T47D (cell line): ENCODE results near the gene SLAMF1.

Experiments
- DNase-seq, 2 experiments: peaks; one replicate each; pipeline versions ENCODE4 v3.0.0 to v3.0.0-alpha.2; 2011 to 2012; ENCODE audit warnings: low read depth in 1 of 2, low spot score in 1 of 2
- JUND ChIP-seq: IDR thresholded peaks from 2 replicates; pipeline ENCODE4 v1.6.1; 2012; ENCODE audit warnings: low read depth
- in situ Hi-C: cut with HindIII; loops from 2 replicates; pipeline ENCODE4 v1.10.0; 2016; ENCODE audit warnings: low sequenced_read_pairs, low pct_unique_long_range_greater_than_20kb

Gene SLAMF1

GRCh38 chr1:160641323-160642280, 5.2 kb downstream of the SLAMF1 start:
- in situ Hi-C loops, result no loop called here
- no peak for DNase-seq
- TF ChIP-seq JUND, result no peak

DNA sequence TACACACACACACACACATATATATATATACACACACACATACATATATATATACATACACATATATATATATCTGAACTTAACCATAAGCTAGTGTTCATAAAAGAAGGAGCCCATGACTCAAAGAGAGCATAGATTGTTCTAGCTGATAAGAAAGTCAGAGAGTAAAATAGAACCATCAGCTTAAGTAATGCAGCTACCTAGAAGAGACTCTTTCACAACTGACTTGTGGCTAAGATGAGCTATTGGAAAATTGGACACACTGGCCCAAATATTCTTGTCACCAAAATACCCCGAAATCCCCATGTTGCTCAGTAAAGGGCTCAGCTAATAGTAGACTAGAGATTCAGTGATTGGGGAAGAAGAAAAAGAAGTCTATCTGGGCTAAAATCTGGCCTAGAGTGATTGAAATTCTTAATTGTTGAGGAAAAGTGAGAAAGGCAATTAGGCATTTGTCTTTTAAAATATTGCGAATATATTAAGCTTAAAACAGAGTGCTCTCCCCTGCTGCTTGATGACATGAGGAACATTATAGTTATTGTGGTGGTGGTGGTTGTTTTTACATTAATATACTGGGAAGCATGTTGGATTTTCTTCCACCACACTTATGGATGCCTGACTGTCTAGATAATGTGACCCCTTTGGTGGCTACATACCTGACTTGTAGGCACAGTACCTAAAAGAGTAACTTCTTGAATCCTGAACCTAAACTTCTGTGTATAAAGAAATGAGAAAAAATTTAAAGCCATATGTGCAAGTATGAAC, 6.3 kb downstream of the SLAMF1 start:
- DNase-seq, result no peak
- TF ChIP-seq JUND, result no peak
- in situ Hi-C loops, result no loop called here

DNA sequence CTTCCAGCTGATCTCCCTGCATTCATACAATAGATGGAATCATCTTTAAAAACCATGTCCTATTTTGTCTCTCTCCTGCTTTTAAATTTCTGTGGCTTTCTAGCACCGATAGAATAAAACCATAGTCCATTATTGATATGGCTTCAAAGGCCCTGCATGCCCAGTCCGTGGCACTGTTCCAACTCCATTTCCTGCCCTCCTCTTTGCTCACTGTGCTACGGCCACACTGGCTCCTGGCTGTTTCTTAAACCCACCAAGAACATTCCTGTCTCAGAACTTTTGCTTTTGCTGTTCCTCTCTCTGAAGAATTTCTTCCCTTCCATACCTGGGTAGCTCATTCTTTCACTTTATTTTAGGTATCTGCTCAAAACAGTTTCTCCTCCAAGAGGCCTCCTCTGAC, 7.2 kb downstream of the SLAMF1 start:
- no peak for TF ChIP-seq JUND
- in situ Hi-C loops, result no loop called here
- DNase-seq, result no peak

DNA sequence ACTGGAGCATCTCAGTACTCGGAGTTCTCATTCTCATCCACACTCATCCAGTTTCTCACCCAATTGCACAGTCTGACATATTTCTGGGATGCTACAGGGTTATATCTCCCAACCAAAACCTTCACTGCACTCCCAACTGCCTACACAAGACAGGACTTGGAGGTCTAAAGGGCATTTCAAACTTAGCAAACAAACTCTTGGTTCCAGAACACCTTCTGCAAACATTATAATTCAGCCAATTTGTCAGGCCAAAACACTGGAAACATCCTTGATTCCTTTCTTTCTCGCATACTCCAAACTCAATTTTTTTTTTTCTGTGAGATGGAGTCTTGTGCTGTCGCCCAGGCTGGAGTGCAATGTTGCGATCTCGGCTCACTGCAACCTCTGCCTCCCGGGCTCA, 7.9 kb downstream of the SLAMF1 start:
- no peak for DNase-seq
- no peak for TF ChIP-seq JUND
- in situ Hi-C loops, result no loop called here

DNA sequence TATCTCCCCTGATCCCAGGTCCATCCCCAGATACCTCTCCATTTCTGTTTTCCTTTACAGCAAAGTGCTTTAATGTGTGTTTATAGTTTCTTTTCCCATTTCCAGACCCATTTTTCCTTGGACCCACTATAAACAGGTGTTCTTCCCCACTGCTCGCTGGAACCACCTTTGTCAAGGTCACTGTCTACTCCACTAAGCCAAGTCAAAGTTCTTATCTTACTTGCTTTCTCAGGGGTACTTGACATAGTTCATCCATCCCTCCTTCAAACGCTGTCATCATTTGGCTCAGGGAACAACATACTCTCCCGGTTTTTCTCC, 8.3 kb downstream of the SLAMF1 start:
- in situ Hi-C loops, result no loop called here
- no peak for DNase-seq
- TF ChIP-seq JUND, result no peak

DNA sequence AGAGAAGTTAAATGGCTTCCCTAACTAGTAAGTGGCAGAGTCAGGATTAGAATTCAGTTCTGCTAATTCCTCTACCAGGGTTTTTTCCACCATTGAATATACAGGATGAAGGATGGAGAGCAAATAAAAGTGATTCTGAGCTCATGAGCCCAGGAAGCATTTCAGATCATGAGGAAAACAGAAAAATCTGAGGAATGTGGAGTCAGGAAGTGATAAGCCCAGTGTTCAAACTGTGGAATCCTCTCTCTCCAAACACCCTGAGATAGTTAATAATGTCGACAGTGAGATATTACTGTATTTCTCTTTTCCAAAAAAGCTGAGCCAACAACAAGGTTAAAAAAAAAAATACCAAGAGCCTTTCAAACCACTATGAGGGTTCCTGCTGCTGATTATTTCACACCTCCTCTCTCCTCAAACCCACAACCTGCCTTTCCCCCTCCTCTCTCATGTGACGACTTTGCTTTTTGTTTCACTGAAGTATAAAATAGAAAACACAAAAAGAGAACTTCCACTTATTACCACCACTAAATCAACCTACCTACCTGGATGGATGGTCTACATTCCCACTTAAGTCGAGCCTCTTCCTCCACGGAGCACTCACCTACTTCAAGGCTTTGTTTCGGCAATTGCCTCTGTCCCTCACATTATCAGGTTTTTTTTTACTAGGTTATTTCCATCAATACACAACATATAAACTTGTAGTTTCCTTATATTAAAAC, 8.9 kb downstream of the SLAMF1 start:
- TF ChIP-seq JUND, result no peak
- no peak for DNase-seq
- in situ Hi-C loops, result no loop called here

GRCh38 chr1:160637065-160637464, 9.8 kb downstream of the SLAMF1 start:
- no peak for TF ChIP-seq JUND
- in situ Hi-C loops, result no loop called here
- no peak for DNase-seq

DNA sequence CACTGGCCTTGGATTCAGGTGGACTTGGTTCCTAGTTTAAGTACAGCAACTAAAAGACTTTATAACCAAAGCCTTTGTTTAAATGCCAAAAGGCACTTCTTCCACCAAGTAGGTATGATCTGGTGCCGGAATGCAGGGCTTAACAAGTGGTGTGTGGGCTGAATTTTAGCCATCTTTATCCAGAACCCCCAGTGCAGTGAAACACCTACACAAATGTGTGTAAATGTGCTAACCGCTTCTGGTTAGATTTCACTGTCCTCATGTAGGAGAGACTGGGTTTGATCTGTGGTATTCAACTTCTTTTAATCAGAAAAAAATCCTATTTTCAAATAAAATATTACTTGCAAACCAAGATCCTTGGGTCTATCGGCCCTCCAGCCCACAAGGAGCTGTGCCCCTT, 10.3 kb downstream of the SLAMF1 start:
- no peak for TF ChIP-seq JUND
- in situ Hi-C loops, result no loop called here

DNA sequence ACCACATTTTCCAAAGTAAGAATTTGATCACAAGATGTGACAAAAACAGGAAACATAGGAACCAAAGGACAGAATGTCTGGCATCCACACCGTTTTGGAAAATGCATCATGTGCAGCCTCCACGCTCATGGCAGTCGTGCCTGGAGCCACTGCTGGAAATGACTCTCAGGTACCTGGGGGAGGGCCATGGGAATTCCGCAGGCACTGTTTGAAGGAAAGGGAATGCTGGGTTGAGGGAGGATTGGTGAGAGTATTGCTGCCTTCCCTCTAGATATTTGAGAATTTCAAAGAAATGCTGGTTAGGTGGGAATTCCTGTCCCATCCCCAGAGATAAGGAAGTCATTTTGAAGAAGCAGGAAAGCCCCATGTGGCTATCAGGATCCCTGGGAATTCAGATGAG, 10.8 kb downstream of the SLAMF1 start:
- TF ChIP-seq JUND, result no peak
- DNase-seq, result no peak
- in situ Hi-C loops, result no loop called here

More for the DNA sequence above, 10.3 kb downstream of the SLAMF1 start:
- no peak for DNase-seq

DNA sequence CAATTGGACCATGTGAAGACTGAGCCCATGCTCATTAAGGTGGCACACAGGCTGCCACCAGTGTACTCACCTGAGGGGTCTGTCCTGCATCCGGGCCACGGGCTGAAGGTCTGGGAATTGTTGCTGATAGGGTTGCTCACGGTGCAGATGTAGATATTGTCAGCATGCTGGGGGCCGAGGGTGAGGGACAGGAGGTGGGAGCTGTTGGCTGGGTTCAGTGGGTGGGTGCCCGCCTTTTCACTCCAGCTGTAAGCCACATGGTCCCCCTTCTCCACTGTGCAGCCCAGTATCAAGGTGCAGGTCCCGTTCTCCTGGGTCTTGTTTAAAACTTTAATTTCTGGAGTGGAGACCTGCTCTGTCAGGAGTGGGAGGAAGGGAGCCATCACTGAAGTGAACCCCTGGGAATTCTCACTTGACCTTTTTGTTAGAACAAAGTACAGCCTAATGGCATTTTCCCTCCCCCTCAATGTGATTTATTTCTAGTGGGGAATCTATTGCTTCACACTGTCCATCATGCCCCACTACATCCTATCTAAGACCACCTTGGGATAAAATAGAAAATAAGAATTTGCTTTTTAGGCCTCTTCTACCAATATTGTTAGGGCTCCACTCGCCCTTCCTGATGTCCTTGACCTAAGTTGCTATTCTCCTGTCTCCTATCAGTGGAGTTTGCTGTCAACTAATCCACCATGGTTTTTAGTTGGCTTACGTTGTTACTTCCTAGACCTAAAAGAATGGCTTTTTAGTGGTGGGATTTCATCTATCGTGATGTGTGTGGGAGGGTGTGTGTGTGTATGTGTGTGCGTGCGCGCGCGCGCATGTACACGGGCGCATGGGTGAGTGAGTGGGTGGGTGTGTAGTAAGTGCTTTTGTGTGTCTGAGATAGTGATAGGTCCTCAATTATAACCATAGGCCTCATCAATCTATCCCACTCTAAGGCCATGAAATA, 12.0 kb downstream of the SLAMF1 start:
- in situ Hi-C loops, result no loop called here
- no peak for TF ChIP-seq JUND
- DNase-seq, result no peak

GRCh38 chr1:160633330-160633903, 13.4 kb downstream of the SLAMF1 start:
- no peak for DNase-seq
- TF ChIP-seq JUND, result no peak
- in situ Hi-C loops, result no loop called here
